GM19099 (cell line): ENCODE measurements around the gene IL26.

ENCODE experiments used
- POLR2A ChIP-seq: IDR thresholded peaks from 3 replicates; pipeline ENCODE4 v1.6.1; 2011; ENCODE audit warnings: low read depth; ENCODE audit not compliant: insufficient read length; ENCODE audit errors: extremely low read depth

Gene IL26

DNA sequence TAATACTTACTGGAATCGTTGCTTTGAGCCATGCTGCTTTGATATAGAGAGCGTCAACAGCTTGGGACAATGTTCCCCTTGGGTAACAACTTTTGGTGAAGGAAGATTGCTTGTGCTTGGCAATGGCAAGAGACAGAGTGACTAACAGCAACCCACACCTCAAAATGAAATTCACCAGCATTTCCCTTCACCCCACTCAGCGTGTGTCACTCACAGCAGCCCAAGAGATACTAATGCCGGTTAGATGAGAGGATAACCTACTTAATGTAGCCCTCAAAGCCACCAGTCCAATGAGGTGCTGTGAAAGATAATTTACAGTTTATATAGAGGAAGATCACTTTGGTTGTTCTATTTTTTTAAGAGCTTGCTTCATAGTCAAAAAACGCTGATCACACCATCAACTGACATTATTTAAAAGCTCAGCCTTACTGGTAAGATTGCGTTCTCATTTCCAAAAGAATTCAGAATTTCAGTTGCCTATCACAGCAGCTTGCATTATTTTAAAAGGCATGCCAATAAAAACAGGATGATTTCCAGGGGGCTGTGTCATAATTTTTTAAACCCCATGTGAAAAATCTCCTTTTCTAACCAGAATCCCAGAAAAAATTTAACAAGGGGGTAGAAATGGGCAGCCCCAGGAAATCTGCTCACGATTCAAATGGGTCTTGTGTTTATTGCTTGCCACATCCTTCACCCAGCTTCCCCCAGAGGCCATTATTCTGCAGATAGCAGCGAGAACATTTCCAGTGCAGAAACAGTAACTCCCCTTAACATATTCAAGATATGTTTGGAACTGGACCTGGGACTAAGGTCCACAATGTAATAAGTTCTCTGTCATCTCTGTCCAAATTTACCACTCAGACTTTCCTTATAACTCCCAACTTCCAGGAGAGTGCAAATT, at the start of gene IL26:
Gene IL26 (minus strand): TSS at position 235 of the 901 bp plus-strand sequence. CDS start 54 bp downstream, at position 181.
- no peak for TF ChIP-seq POLR2A

GRCh38 chr12:68272732-68273131, 47.1 kb upstream of the IL26 start:
- no peak for TF ChIP-seq POLR2A

DNA sequence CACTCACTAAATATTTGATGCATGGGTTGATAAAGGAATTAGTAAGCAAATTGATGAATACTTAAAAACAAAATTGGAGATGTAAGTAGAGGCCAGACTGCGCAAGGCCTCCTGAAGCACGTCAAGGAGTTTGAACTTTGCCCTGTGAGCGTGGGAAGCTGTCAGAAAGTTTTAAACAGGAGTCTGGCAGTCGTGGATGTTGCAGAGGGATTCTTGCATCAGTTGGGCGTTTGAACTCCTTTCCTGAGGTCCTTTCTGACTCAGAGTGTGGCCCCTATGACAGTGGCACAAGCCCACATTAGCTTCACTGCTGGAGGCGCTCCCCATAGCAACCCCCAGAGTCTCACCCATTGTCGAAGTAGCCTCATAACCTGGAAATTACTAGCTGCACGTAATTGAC, 45.7 kb upstream of the IL26 start:
- no peak for TF ChIP-seq POLR2A

GRCh38 chr12:68270358-68270757, 44.7 kb upstream of the IL26 start:
- no peak for TF ChIP-seq POLR2A

DNA sequence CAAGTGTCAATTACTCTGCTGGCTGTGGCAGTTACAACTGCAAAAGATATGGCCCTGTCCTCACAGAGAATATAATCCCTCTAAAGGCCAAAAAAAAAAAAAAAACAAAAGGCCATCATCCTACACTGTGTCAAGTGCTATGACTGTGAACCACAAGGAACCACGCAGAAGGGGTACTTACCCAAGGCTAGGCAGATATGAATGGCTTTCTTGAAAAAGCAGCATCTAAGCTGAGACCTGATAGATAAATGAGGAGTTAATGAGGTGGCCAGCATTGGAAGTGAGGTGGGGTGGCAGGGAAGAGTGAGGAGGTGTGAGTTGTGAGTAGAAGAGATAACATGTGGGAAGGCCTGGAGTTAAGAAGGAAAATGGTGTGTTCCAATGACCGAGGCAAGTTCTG, 44.2 kb upstream of the IL26 start:
- TF ChIP-seq POLR2A = no peak

DNA sequence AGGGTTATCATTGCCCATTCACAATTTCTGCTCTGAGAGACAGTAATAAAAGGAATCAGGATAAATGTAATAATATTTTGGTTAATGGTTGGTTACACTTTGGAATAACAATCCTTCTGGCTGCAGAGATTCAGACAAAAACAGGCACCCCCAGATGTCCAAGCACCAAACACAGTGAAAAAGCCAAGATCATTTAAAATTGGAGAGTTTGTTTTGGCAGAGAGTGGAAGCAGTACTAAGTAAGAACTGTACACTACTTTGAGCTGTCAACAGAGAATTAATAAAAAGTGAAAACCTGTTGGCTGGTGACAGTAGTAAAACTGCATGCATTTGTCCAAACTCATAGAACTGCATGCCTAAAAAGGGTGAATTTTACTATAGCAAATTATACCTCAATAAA, 43.4 kb upstream of the IL26 start:
- TF ChIP-seq POLR2A = no peak

DNA sequence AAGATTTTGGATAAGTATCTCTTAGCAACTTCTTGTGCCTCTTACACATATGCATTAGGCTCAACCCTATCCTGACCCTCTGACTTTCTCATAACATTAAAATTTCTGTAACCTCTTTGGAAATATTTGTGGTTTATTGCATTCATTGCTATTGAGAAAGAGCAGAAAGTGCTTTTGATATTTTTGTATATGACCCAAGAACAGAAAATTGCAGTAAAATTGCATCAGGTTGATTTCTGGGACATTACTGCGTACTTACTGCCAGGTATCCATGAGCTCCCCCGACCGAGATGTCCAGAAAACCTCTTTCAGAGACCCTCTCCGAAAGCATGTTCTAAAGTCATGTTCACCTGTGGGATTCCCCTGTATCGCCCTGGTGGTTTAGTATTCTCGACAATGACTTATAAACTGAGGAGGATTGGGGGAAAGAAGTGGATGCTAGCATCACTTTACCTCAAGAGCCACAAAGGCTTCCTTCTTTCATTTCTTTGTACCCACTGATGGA, 42.3 kb upstream of the IL26 start:
- no peak for TF ChIP-seq POLR2A

DNA sequence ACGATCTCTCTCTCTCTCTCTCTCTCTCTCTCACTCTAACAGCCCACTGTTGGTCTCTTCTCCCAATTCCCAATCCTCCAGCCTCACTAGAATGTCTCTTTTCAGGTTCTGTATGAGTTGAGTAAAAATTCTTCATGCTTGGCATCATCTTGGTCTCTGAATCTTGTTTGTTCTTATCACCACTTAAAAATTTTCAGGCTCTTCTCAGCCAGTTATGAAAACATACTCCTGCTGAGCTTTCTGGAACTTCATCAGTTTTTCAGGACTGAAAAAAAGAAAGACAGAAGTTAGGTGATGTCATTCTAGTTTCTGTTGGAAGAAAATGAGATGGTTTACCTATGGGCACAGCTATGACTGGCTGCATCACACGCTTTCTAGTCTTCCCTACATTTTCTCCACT, 39.2 kb upstream of the IL26 start:
- TF ChIP-seq POLR2A = no peak

DNA sequence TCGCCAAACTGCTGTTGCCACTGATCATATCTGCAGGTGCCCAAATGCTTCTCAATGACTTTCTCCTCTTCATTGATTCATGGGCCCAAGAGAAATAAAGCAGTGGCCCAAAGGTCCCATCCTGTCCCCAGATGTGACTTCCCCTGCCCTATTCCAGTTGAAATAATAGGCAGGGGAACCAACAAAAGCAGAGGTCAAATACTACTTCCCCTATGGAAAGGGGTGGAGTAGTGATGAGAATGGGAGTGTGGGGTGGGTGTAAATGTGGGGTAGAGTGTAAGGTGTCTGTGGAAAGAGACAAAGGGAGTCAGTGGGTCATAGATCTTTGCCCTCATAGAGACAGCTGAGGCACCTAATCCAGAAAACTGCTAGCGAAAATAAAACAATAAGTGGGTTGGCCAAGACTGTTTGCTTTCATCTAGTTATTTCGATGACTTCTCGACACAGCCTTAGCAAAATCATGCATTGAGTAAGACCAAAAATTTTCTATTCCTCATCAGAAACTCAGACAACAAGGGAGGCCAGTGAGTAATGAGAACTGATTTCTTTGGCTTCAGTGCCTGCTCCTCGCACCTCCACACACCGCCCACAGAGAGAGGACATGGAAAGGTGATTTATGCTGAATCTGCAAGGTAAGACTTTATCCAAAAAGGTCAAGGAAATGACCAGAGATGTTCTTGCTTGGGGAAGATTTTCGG, 38.7 kb upstream of the IL26 start:
- no peak for TF ChIP-seq POLR2A

GRCh38 chr12:68263366-68263765, 37.8 kb upstream of the IL26 start:
- TF ChIP-seq POLR2A = no peak

GRCh38 chr12:68261896-68262295, 36.3 kb upstream of the IL26 start:
- no peak for TF ChIP-seq POLR2A

- no peak for TF ChIP-seq POLR2A
Observed at GRCh38 chr12:68260153-68260552, 34.5 kb upstream of the IL26 start.

- no peak for TF ChIP-seq POLR2A
Observed at GRCh38 chr12:68259318-68259940, 33.8 kb upstream of the IL26 start.

DNA sequence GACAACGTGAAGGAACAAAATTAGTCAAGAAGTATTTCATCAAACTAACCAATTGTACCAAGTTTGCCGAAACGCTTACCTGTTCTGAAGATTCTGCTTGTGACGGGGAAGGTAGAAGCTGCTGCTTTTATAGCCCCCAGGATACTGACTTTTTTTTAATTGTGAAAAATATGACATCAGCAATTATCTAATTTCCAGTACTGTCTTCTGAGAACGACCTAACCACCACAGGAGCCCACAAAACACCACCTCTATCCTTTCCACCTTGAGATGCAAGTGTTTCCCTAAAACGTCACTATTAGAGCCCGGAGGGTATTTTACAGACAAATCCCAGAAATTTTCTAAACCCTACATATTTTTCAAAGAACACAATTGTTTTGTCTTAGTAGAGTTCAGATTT, 27.9 kb upstream of the IL26 start, which contains the start of gene IL22:
Gene IL22 (minus strand): TSS at position 101 of the 400 bp plus-strand sequence. CDS start 156 bp downstream, outside the sequence.
- no peak for TF ChIP-seq POLR2A

DNA sequence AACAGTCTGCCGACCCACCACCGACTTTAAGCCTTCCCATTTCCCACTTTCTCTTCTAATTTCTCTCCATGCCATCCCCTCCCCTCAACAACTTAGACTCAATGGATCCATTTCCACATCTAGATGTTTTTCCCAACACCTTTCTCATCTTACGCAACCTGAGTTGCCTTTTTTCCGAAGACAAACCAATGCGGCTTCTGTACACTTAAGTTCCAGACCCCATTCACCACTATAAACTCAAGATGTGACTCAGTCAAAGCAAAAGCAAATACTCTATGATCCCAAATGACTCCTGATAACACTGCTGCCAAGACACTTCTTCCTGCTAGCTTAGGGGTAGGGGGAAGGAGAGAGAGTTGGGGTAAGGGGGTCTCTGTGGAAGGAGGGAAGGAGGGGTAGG, 26.5 kb upstream of the IL26 start:
- no peak for TF ChIP-seq POLR2A
